Heart left ventricle (tissue), 13 donors: Measurements from ENCODE around the gene PTMS.

ENCODE experiments used
- CTCF ChIP-seq, 12 donors: fragments of 200-600 bp; sonication (generic) in 4 of 12; IDR thresholded peaks; one replicate each; pipeline versions ENCODE4 v1.5.0 to v1.8.0; 2018 to 2022; ENCODE audit warnings: antibody characterized with exemption in 12 of 12, mild to moderate bottlenecking in 5 of 12
- POLR2A ChIP-seq, 2 donors: fragments of 450-650 bp; IDR thresholded peaks; one replicate each; pipeline ENCODE4 v1.6.1; 2017; ENCODE audit warnings: antibody characterized with exemption in 2 of 2, mild to moderate bottlenecking in 2 of 2, moderate library complexity in 2 of 2
- donor health status: ischemic (EF 13 %, LVEDD 7.1; RV severe dilation, severe dysfunction).
- donor health status: DM: no; HTN: yes; CAD: no.
- donor health status: DM: no; HTN: no; CAD: no.
- donor health status: ischemic (EF 25% LVEDD 6.9; RV normal size, moderate dysfunction).
- donor health status: ischemic (EF 25% LVEDD 5.7; RV mildly dilated, moderate dysfunction).
- donor health status: ischemic (EF 35%, LVEDD 5.7; RV mildly dilated, moderate dysfunction).
- donor health status: nonischemic (EF 11% LVEDD 7.7; RV severe dilation, severe dysfunction).
- donor health status: DM: yes; HTN: yes; CAD: no.
- donor health status: PGD.
- donor health status: ischemic (EF 29% LVEDD 5.4; RV normal size, mild dysfunction).
- donor health status: nonischemic (EF 23%, LVEDD 6.1; RV moderate dilation, normal function).

GRCh38 chr12:6729186-6729585, 37.0 kb upstream of the PTMS start:
- TF ChIP-seq CTCF (IDR thresholded peaks at IDR 0.05): no peak
- TF ChIP-seq POLR2A (IDR thresholded peaks at IDR 0.05): no peak
